ENCODE data around the gene KCNK7.

- TF ChIP-seq, protein P1, sequence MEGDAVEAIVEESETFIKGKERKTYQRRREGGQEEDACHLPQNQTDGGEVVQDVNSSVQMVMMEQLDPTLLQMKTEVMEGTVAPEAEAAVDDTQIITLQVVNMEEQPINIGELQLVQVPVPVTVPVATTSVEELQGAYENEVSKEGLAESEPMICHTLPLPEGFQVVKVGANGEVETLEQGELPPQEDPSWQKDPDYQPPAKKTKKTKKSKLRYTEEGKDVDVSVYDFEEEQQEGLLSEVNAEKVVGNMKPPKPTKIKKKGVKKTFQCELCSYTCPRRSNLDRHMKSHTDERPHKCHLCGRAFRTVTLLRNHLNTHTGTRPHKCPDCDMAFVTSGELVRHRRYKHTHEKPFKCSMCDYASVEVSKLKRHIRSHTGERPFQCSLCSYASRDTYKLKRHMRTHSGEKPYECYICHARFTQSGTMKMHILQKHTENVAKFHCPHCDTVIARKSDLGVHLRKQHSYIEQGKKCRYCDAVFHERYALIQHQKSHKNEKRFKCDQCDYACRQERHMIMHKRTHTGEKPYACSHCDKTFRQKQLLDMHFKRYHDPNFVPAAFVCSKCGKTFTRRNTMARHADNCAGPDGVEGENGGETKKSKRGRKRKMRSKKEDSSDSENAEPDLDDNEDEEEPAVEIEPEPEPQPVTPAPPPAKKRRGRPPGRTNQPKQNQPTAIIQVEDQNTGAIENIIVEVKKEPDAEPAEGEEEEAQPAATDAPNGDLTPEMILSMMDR (IDR thresholded peaks at IDR 0.05; ENCODE audit: low read depth, low read length), result no peak
- no peak for TF ChIP-seq POLR2A (IDR thresholded peaks at IDR 0.05; ENCODE audit: extremely low read depth, insufficient read length)
- TF ChIP-seq MAX (IDR thresholded peaks at IDR 0.05; ENCODE audit: low read depth, low read length), result no peak
- no peak for TF ChIP-seq MYC (IDR thresholded peaks at IDR 0.05; ENCODE audit: low read depth, low read length)
Observed at GRCh38 chr11:65571420-65571819, 24.2 kb downstream of the KCNK7 start.

All from NB4 (cell line).